Activated B cell treated with CpG ODN at 0.5 μM for 24 hours (primary cell): ENCODE data around the gene CALCB. TPM values are rescaled to one million over a fixed set of nuclear protein-coding genes. Genes with fewer than 3 reads are reported as not detected.
"Not testable (repeated sequence)": the region's sequence is repeated elsewhere in the genome, so short reads cannot be mapped to it uniquely, and the experiment has no call there.

Experiments
- ATAC-seq: fragments of 200-7000 bp; cut with Tn5 transposase; one replicate; pipeline ENCODE4 v1.10.0; 2021; ENCODE audit warnings: low read depth, mild to moderate bottlenecking, moderate library complexity
- CTCF ChIA-PET: fragments of 350-600 bp; sonication (Branson Sonifier 250); formaldehyde crosslinking; loops from one replicate; lab custom pipeline; 2021; ENCODE audit warnings: antibody characterized with exemption; lab: Charles Lee
- POLR2A ChIA-PET: fragments of 350-600 bp; sonication (Branson Sonifier 250); formaldehyde crosslinking; loops from one replicate; lab custom pipeline; 2021; ENCODE audit warnings: antibody characterized with exemption; lab: Charles Lee
- DNase-seq: peaks from one replicate; pipeline ENCODE4 v3.0.0; 2022
- H3K27ac Mint-ChIP-seq: one replicate; pipeline ENCODE4 v1.8.0; 2020; ENCODE audit warnings: mixed read lengths
- H3K27me3 Mint-ChIP-seq: one replicate; pipeline ENCODE4 v1.8.0; 2021; ENCODE audit warnings: mixed read lengths
- H3K36me3 Mint-ChIP-seq: one replicate; pipeline ENCODE4 v1.8.0; 2021; ENCODE audit warnings: low read depth, mixed read lengths
- H3K4me1 Mint-ChIP-seq: one replicate; pipeline ENCODE4 v1.8.0; 2021; ENCODE audit warnings: mixed read lengths
- H3K4me3 Mint-ChIP-seq: one replicate; pipeline ENCODE4 v1.8.0; 2020; ENCODE audit warnings: mild to moderate bottlenecking, mixed read lengths
- H3K9me3 Mint-ChIP-seq: one replicate; pipeline ENCODE4 v1.8.0; 2020; ENCODE audit warnings: mixed read lengths
- CTCF ChIP-seq: fragments of 200-600 bp; IDR thresholded peaks from one replicate; pipeline ENCODE4 v1.8.0; 2022; ENCODE audit warnings: antibody characterized with exemption, mild to moderate bottlenecking
- intact Hi-C: fragments of 100-400 bp; cut with micrococcal nuclease; formaldehyde crosslinking; loops from one replicate; pipeline ENCODE4 v1.15.1; 2024
- total RNA-seq: library from RNA; stranded (reverse); gene quantifications from 2 replicates; pipeline ENCODE4 v1.2.3, GENCODE V29; 2022

CALCB gene
- total RNA-seq, 1 donor from 2014 or later, result 0.35 TPM

- H3K36me3 Mint-ChIP-seq, result no peaks in the 10 kb centered on the region
- H3K27ac Mint-ChIP-seq, result no peak overlapping the region
- H3K27me3 Mint-ChIP-seq, result peaks cover 20% of the 10 kb centered on the region
- ChIA-PET CTCF (interaction anchor here (1.3 to 1.4 kb wide), 2 partner anchors 15 to 53 kb away, joined by 3 to 4 read pairs; partner anchors contain the start of gene CALCB), POLR2A (no interaction called here)
- DNase-seq, result no peak
- no peak for ATAC-seq
- no peaks in the 10 kb centered on the region for H3K4me1 Mint-ChIP-seq
- H3K4me3 Mint-ChIP-seq, result no peak overlapping the region
- no peak for TF ChIP-seq CTCF
- no peaks in the 10 kb centered on the region for H3K9me3 Mint-ChIP-seq
- intact Hi-C loops, result no loop called here
Observed at GRCh38 chr11:15059132-15059915, 14.1 kb upstream of the CALCB start.

DNA sequence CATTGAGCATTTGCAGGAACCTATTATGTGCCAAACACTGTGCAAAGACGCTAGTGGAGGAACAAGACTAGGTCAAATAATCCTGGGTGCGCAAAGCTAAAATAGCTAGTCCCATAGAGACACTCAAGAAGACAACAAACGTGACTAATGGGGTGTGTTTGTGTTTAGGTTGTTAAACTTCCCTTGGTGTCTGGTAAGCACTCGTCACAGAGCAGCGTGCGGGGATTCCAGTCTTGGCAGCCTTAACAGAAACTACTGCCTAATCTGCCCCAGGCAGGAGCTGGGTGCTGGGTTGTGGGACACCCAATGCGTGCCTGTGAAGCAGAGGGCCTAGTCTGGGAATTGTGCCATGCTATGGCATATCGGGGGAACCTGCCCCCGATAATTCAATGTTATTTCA lies 10.8 kb upstream of the CALCB start:
- H3K27ac Mint-ChIP-seq, result no peak overlapping the region
- no peaks in the 10 kb centered on the region for H3K36me3 Mint-ChIP-seq
- H3K27me3 Mint-ChIP-seq, result peaks cover 25% of the 10 kb centered on the region
- no peaks in the 10 kb centered on the region for H3K9me3 Mint-ChIP-seq
- ATAC-seq (no peak), DNase-seq (no peak)
- H3K4me1 Mint-ChIP-seq, result no peaks in the 10 kb centered on the region
- ChIA-PET POLR2A (no interaction called here), CTCF (no interaction called here)
- H3K4me3 Mint-ChIP-seq, result no peak overlapping the region
- TF ChIP-seq CTCF, result no peak
- intact Hi-C loops, result no loop called here

DNA sequence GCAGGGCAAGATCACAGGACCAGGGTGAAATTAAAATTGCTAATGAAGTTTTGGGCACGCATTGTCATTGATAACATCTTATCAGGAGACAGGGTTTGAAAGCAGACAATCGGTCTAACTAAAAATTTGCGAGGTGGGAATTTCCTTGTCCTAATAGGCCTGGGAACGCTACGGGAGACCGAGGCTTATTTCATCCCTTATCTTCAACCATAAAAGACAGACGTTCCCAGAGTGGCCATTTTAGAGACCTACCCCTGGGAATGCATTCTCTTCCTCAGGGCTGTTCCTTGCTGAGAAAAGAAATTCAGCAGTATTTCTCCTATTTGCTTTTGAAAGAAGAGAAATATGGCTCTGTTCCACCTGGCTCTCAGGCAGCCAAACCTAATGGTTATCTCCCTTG lies 3.6 kb upstream of the CALCB start:
- Mint-ChIP-seq H3K4me1 (peaks cover 16% of the 10 kb centered on the region), H3K27me3 (peaks cover 33% of the 10 kb centered on the region)
- ATAC-seq, POLR2A ChIA-PET, H3K4me3 Mint-ChIP-seq, H3K9me3 Mint-ChIP-seq, H3K36me3 Mint-ChIP-seq, H3K27ac Mint-ChIP-seq, DNase-seq: not testable (repeated sequence)
- CTCF ChIA-PET, result interaction anchor here (2.1 kb wide), 1 partner anchor 162 kb away, joined by 8 read pairs; no protein-coding TSS in a partner anchor
- intact Hi-C loops, result loop anchor here (10.0 kb wide), 1 partner anchor 425 kb away; the partner anchor contains the start of gene PDE3B

DNA sequence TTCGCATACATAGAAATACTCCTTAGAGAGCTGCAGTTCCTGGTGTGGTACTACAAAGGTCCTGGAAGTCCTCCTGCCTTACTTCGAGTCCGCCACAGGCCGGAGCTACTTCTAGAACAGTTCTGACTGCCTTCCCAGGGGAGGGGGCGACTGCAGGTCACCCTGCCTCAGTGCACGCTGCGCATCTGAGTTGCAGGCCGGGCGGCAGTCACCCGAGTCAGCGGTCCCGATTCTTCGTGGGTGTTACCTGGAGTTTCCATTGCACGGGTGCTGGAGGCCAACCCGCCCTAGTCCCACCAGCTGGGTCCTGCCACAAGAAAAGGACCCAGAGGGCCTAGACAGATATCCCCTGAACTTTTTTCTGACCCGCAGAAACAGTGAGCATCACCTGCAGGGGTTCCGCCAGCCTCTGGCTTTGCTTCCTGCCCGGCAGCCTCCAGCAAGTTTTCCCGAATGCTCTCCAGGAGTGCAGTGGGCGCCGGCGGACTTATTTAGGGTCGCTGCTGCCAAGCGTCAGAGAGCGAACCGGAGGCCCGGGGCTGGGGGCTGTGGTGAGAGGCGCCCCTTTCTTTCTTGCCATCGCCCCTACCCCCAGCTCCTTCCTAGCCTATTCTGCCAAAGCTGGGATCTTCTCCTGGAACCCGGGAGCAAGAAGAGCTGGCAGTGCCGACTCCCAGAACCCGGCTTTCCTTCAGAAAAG lies 1.7 kb upstream of the CALCB start:
- peaks cover 9% of the 10 kb centered on the region for H3K9me3 Mint-ChIP-seq
- intact Hi-C loops, result loop anchor here (10.0 kb wide), 1 partner anchor 427 kb away; the partner anchor contains the start of gene PDE3B
- ATAC-seq, result no peak

More for the DNA sequence above, 1.7 kb upstream of the CALCB start:
- no peak overlapping the region for H3K4me3 Mint-ChIP-seq
- DNase-seq, result no peak
- TF ChIP-seq CTCF, result no peak
- ChIA-PET POLR2A (no interaction called here), CTCF (interaction anchor here (1.1 to 2.1 kb wide), 2 partner anchors 29 to 164 kb away, joined by 3 to 8 read pairs; no protein-coding TSS in a partner anchor)
- peaks cover 18% of the 10 kb centered on the region for H3K4me1 Mint-ChIP-seq
- H3K36me3 Mint-ChIP-seq, result no peaks in the 10 kb centered on the region
- H3K27me3 Mint-ChIP-seq, result peaks cover 34% of the 10 kb centered on the region
- no peak overlapping the region for H3K27ac Mint-ChIP-seq
